ENCODE results near the gene ART3.

Gene ART3

DNA sequence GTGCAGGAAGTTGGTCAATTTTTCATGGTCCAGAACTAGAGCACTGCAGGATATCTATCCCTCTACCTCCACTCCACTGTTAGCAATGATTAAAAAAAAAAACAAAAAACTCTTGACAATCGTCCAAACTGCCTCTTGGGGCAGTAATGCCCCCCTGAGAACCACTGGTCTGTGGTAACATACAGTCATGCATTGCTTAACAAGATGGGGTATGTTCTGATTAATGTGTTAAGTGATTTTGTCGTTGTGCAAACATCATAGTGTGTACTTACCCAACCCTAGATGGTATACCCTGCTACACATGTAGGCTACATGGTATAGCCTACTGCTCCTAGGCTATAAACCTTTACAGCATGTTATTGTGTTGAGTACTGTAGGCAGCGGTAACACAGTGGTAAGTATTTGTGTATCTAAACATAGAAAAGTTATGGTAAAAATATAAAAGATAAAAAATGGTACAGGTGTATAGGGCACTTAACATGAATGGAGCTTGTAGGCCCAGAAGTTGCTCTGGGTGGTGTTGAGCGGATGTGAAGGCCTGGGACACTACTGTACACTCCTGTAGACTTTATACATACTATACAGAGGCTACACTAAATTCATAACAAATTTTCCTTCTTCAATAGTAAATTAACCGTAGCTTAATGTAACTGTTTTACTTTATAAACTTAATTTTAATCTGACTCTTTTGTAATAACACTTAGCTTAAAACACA lies 34.1 kb downstream of the ART3 start:
- Histone ChIP-seq H3K4me2 (ENCODE audit: low read length) (no peak overlapping the region), H4K20me1 (ENCODE audit: insufficient read depth, low read length) (no peaks in the 10 kb centered on the region), H3K27ac (ENCODE audit: low read length) (no peak overlapping the region), H3K9me3 (ENCODE audit: insufficient read depth, low read length) (no peaks in the 10 kb centered on the region), H3K4me1 (ENCODE audit: low read length) (no peaks in the 10 kb centered on the region), H3K27me3 (ENCODE audit: low read depth, low read length) (no peaks in the 10 kb centered on the region), H3K4me3 (ENCODE audit: low read length) (no peak overlapping the region), H3K9ac (ENCODE audit: low read length) (no peak overlapping the region), H3K36me3 (replicated peaks; ENCODE audit: low read depth, low read length) (peaks cover 15% of the 10 kb centered on the region), H3K79me2 (ENCODE audit: low read length) (no peaks in the 10 kb centered on the region), H2AFZ (ENCODE audit: low read depth, low read length) (no peak overlapping the region)
- TF ChIP-seq EZH2phosphoT487 (IDR thresholded peaks at IDR 0.05; ENCODE audit: low read depth) (no peak), CTCF (IDR thresholded peaks at IDR 0.05; ENCODE audit: low read depth, low read length) (peak; percentile 34)

GRCh38 chr4:76116821-76117220 lies 42.3 kb downstream of the ART3 start:
- Histone ChIP-seq H3K4me3 (ENCODE audit: low read length) (no peak overlapping the region), H3K27ac (ENCODE audit: low read length) (no peak overlapping the region), H3K9ac (ENCODE audit: low read length) (no peak overlapping the region), H3K9me3 (ENCODE audit: insufficient read depth, low read length) (no peaks in the 10 kb centered on the region), H3K4me2 (ENCODE audit: low read length) (no peak overlapping the region), H4K20me1 (ENCODE audit: insufficient read depth, low read length) (no peaks in the 10 kb centered on the region), H3K4me1 (ENCODE audit: low read length) (no peaks in the 10 kb centered on the region), H3K36me3 (replicated peaks; ENCODE audit: low read depth, low read length) (peaks cover 63% of the 10 kb centered on the region), H3K79me2 (ENCODE audit: low read length) (no peaks in the 10 kb centered on the region), H2AFZ (ENCODE audit: low read depth, low read length) (no peak overlapping the region), H3K27me3 (ENCODE audit: low read depth, low read length) (no peaks in the 10 kb centered on the region)
- no peak for TF ChIP-seq EZH2phosphoT487 (IDR thresholded peaks at IDR 0.05; ENCODE audit: low read depth)
- no peak for TF ChIP-seq CTCF (IDR thresholded peaks at IDR 0.05; ENCODE audit: low read depth, low read length)

DNA sequence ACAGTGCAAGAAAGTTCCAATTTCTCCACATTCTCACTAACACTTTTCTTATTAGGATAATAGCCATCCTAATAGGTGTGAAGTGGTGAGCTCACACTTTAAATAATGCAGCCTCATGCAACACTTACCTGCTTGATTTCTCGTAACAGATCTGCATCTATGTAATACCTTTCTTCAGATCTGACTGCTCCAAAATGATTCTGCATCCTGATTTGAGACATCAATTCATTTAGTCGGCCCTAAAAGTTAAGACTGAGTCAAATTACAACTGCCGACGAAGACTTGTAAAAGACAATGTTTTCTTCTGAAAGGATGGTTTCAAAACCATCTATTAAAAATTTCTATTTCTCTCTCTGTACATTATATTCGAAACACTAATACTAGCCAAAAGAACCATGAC lies 43.0 kb downstream of the ART3 start:
- no peaks in the 10 kb centered on the region for H3K27me3 ChIP-seq (ENCODE audit: low read depth, low read length)
- no peaks in the 10 kb centered on the region for H3K9me3 ChIP-seq (ENCODE audit: insufficient read depth, low read length)
- no peak overlapping the region for H3K27ac ChIP-seq (ENCODE audit: low read length)
- no peak overlapping the region for H2AFZ ChIP-seq (ENCODE audit: low read depth, low read length)
- TF ChIP-seq EZH2phosphoT487 (IDR thresholded peaks at IDR 0.05; ENCODE audit: low read depth) (no peak), CTCF (IDR thresholded peaks at IDR 0.05; ENCODE audit: low read depth, low read length) (no peak)
- H3K4me1 ChIP-seq (ENCODE audit: low read length): no peaks in the 10 kb centered on the region
- H3K4me3 ChIP-seq (ENCODE audit: low read length): no peak overlapping the region
- H3K4me2 ChIP-seq (ENCODE audit: low read length): no peak overlapping the region
- no peaks in the 10 kb centered on the region for H3K79me2 ChIP-seq (ENCODE audit: low read length)
- peaks cover 64% of the 10 kb centered on the region for H3K36me3 ChIP-seq (replicated peaks; ENCODE audit: low read depth, low read length)
- no peak overlapping the region for H3K9ac ChIP-seq (ENCODE audit: low read length)
- no peaks in the 10 kb centered on the region for H4K20me1 ChIP-seq (ENCODE audit: insufficient read depth, low read length)

DNA sequence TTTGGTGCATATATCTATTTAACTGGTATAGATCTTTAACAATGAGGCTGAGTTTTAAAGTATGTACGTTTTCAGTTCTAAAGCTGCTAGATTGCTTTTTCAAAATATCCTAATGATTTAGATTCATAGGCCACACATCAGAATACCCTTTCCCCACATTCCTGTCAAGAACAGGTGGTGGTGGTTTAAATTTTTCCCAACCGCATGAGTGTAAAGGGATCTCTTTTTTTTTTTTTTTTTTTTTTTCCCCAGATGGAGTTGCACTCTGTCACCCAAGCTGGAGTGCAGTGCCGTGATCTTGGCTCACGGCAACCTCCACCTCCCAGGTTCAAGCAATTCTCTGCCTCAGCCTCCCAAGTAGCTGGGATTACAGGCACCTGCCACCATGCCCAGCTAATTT lies 45.7 kb downstream of the ART3 start:
- H3K9ac ChIP-seq (ENCODE audit: low read length): no peak overlapping the region
- no peaks in the 10 kb centered on the region for H3K27me3 ChIP-seq (ENCODE audit: low read depth, low read length)
- H2AFZ ChIP-seq (ENCODE audit: low read depth, low read length): no peak overlapping the region
- H3K27ac ChIP-seq (ENCODE audit: low read length): no peak overlapping the region
- no peak overlapping the region for H3K4me2 ChIP-seq (ENCODE audit: low read length)
- H3K4me1 ChIP-seq (ENCODE audit: low read length): no peaks in the 10 kb centered on the region
- no peaks in the 10 kb centered on the region for H3K9me3 ChIP-seq (ENCODE audit: insufficient read depth, low read length)
- no peak overlapping the region for H3K4me3 ChIP-seq (ENCODE audit: low read length)
- TF ChIP-seq EZH2phosphoT487 (IDR thresholded peaks at IDR 0.05; ENCODE audit: low read depth) (no peak), CTCF (IDR thresholded peaks at IDR 0.05; ENCODE audit: low read depth, low read length) (no peak)
- no peaks in the 10 kb centered on the region for H4K20me1 ChIP-seq (ENCODE audit: insufficient read depth, low read length)
- H3K79me2 ChIP-seq (ENCODE audit: low read length): no peaks in the 10 kb centered on the region
- H3K36me3 ChIP-seq (replicated peaks; ENCODE audit: low read depth, low read length): peaks cover 65% of the 10 kb centered on the region
